ENCODE measurements around the gene ZNF398. TPM values are rescaled to one million over a fixed set of nuclear protein-coding genes. Genes with fewer than 3 reads are reported as not detected.
"Not testable (repeated sequence)": the region's sequence is repeated elsewhere in the genome, so short reads cannot be mapped to it uniquely, and the experiment has no call there.

Gene ZNF398
- total RNA-seq, 1 donor from 2014 or later, result 9.9 TPM

DNA sequence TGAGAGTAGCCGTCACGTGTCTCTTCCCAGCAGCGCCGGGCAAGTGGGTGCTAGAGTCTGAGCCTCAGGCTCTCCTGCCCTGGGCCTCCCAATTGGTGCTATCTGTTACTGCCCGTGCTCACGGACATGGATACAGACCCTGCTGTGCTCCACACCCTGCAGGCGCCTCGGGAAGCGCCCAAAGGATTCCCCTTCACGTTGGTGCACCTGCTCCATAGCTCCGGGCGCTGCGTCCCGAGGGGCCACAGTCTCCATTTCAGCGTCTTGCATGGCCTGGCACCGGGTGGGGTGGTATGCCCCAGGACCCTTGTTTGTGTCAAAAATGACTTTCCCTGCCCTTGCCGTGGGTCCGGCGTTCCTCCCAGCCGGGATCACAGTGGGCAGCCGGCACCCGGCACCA, 78.4 kb downstream of the ZNF398 start:
- H3K36me3 ChIP-seq, result no peaks in the 10 kb centered on the region
- H3K36me3 Mint-ChIP-seq, result peaks cover 4% of the 10 kb centered on the region

DNA sequence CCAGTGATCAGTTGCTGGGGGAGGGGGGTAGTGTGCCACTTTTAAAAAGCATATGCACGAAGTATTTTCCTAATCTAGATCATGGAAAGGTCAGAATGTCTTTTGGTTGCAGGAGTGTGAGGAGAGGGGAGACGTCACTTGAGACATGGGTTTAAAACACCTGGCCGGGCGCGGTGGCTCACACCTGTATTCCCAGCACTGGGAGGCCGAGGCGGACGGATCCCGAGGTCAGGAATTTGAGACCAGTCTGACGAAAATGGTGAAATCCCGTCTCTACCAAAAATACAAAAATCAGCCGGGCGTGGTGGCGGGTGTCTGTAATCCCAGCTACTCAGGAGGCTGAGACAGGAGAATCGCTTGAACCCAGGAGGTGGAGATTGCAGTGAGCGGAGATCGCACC, 79.1 kb downstream of the ZNF398 start:
- H3K27ac Mint-ChIP-seq; H3K79me2 ChIP-seq (ENCODE audit: low read depth); H3K4me2 ChIP-seq; H3F3A ChIP-seq (ENCODE audit: low read depth); H3K9me3 ChIP-seq (ENCODE audit: low read depth); H3K4me3 Mint-ChIP-seq; H3K36me3 Mint-ChIP-seq; H3K9ac ChIP-seq; H3K36me3 ChIP-seq; H3K27ac ChIP-seq; H2AFZ ChIP-seq (replicated peaks); H3K4me3 ChIP-seq; DNase-seq (ENCODE audit: low spot score); H3K27me3 ChIP-seq; H3K9me3 Mint-ChIP-seq; H4K20me1 ChIP-seq (ENCODE audit: low read depth); H3K4me1 ChIP-seq: not testable (repeated sequence)
- peaks cover 12% of the 10 kb centered on the region for H3K4me1 Mint-ChIP-seq
- H3K27me3 Mint-ChIP-seq (ENCODE audit: insufficient read depth, low read depth), result peaks cover 11% of the 10 kb centered on the region

More for the DNA sequence above, 78.4 kb downstream of the ZNF398 start:
- Mint-ChIP-seq H3K27ac (no peak overlapping the region), H3K27me3 (ENCODE audit: insufficient read depth, low read depth) (peaks cover 10% of the 10 kb centered on the region), H3K9me3 (no peaks in the 10 kb centered on the region), H3K4me3 (no peak overlapping the region), H3K4me1 (peaks cover 12% of the 10 kb centered on the region)
- Histone ChIP-seq H3K27me3 (no peaks in the 10 kb centered on the region), H3K27ac (no peak overlapping the region), H3F3A (ENCODE audit: low read depth) (no peaks in the 10 kb centered on the region), H3K9me3 (ENCODE audit: low read depth) (no peaks in the 10 kb centered on the region), H3K9ac (no peak overlapping the region), H3K79me2 (ENCODE audit: low read depth) (no peaks in the 10 kb centered on the region), H4K20me1 (ENCODE audit: low read depth) (no peaks in the 10 kb centered on the region), H3K4me2 (no peak overlapping the region), H3K4me1 (peaks cover 4% of the 10 kb centered on the region), H2AFZ (replicated peaks) (no peak overlapping the region), H3K4me3 (no peak overlapping the region)
- TF ChIP-seq EZH2phosphoT487 (IDR thresholded peaks at IDR 0.05) (no peak), CTCF (IDR thresholded peaks at IDR 0.05) (no peak), EZH2 (IDR thresholded peaks at IDR 0.05) (no peak)
- no peak for DNase-seq (ENCODE audit: low spot score)

GRCh38 chr7:149226840-149227494, 79.7 kb downstream of the ZNF398 start:
- peaks cover 4% of the 10 kb centered on the region for H3K4me1 ChIP-seq
- H3K79me2 ChIP-seq (ENCODE audit: low read depth), result no peaks in the 10 kb centered on the region
- H3K27me3 ChIP-seq, result no peaks in the 10 kb centered on the region
- H3K36me3 Mint-ChIP-seq, result peaks cover 3% of the 10 kb centered on the region
- no peak overlapping the region for H3K27ac ChIP-seq
- H3K36me3 ChIP-seq, result no peaks in the 10 kb centered on the region
- no peaks in the 10 kb centered on the region for H3K9me3 ChIP-seq (ENCODE audit: low read depth)
- peaks cover 11% of the 10 kb centered on the region for H3K27me3 Mint-ChIP-seq (ENCODE audit: insufficient read depth, low read depth)
- H3K4me2 ChIP-seq, result no peak overlapping the region
- H3F3A ChIP-seq (ENCODE audit: low read depth), result no peaks in the 10 kb centered on the region
- H3K4me1 Mint-ChIP-seq, result peaks cover 12% of the 10 kb centered on the region
- H3K9ac ChIP-seq, result no peak overlapping the region
- no peaks in the 10 kb centered on the region for H3K9me3 Mint-ChIP-seq
- no peak overlapping the region for H2AFZ ChIP-seq (replicated peaks)
- H3K27ac Mint-ChIP-seq, result no peak overlapping the region
- no peaks in the 10 kb centered on the region for H4K20me1 ChIP-seq (ENCODE audit: low read depth)
- DNase-seq (ENCODE audit: low spot score), result no peak
- H3K4me3 Mint-ChIP-seq, result no peak overlapping the region
- TF ChIP-seq EZH2phosphoT487 (IDR thresholded peaks at IDR 0.05), result no peak
- no peak for TF ChIP-seq EZH2 (IDR thresholded peaks at IDR 0.05)
- TF ChIP-seq CTCF (IDR thresholded peaks at IDR 0.05), result no peak
- H3K4me3 ChIP-seq, result no peak overlapping the region

- H3K9ac ChIP-seq, result no peak overlapping the region
- no peaks in the 10 kb centered on the region for H3K36me3 ChIP-seq
- H3F3A ChIP-seq (ENCODE audit: low read depth), result no peaks in the 10 kb centered on the region
- no peaks in the 10 kb centered on the region for H3K79me2 ChIP-seq (ENCODE audit: low read depth)
- Mint-ChIP-seq H3K27ac (no peak overlapping the region), H3K4me3 (no peak overlapping the region), H3K9me3 (no peaks in the 10 kb centered on the region), H3K27me3 (ENCODE audit: insufficient read depth, low read depth) (peaks cover 11% of the 10 kb centered on the region), H3K4me1 (peaks cover 12% of the 10 kb centered on the region), H3K36me3 (peaks cover 3% of the 10 kb centered on the region)
- H3K4me1 ChIP-seq, result peaks cover 4% of the 10 kb centered on the region
- TF ChIP-seq EZH2 (IDR thresholded peaks at IDR 0.05) (no peak), EZH2phosphoT487 (IDR thresholded peaks at IDR 0.05) (no peak), CTCF (IDR thresholded peaks at IDR 0.05) (no peak)
- DNase-seq (ENCODE audit: low spot score), result no peak
- no peaks in the 10 kb centered on the region for H3K27me3 ChIP-seq
- no peak overlapping the region for H3K4me3 ChIP-seq
- H4K20me1 ChIP-seq (ENCODE audit: low read depth), result no peaks in the 10 kb centered on the region
- H3K4me2 ChIP-seq, result no peak overlapping the region
- no peak overlapping the region for H3K27ac ChIP-seq
- H2AFZ ChIP-seq (replicated peaks), result no peak overlapping the region
- no peaks in the 10 kb centered on the region for H3K9me3 ChIP-seq (ENCODE audit: low read depth)
Measured at GRCh38 chr7:149228831-149229471, 81.7 kb downstream of the ZNF398 start.
